Measurements from ENCODE around the gene BCL7C. TPM values are rescaled to one million over a fixed set of nuclear protein-coding genes. Genes with fewer than 3 reads are reported as not detected.

The BCL7C gene
- total and polyA plus RNA-seq, 8 donors, result 9.2 to 29.3 (median 11.2) TPM

GRCh38 chr16:30904114-30904780 lies 10.4 kb upstream of the BCL7C start:
- 90 to 91% methylated on average over 19 of the region's 19 CpGs for WGBS, 2 donors
- FAIRE-seq (no peak), DNase-seq (peak in 1 of 6 donors; percentile 60), ATAC-seq (no peak)
- no peaks in the 10 kb centered on the region for H3K36me3 ChIP-seq
- no peak for TF ChIP-seq CTCF (IDR thresholded peaks at IDR 0.05)
- intact Hi-C loops (cut with DNase I), result loop anchor here in 1 of 3 donors (10.0 kb wide), 1 partner anchor 69 kb away; no protein-coding TSS in a partner anchor
- H3K4me1 ChIP-seq, result no peaks in the 10 kb centered on the region
- H3K9me3 ChIP-seq, result no peaks in the 10 kb centered on the region
- no peak overlapping the region for H3K4me3 ChIP-seq
- H3K27me3 ChIP-seq, result no peaks in the 10 kb centered on the region
- H3K27ac ChIP-seq, result peak overlapping the region in 2 of 4 donors; percentile 31 to 57

GRCh38 chr16:30903596-30903995 lies 9.7 kb upstream of the BCL7C start:
- DNase-seq (no peak), FAIRE-seq (no peak), ATAC-seq (peak in 2 of 4 donors; percentile 24 to 45)
- intact Hi-C loops (cut with DNase I), result loop anchor here in 1 of 3 donors (10.0 kb wide), 1 partner anchor 69 kb away; no protein-coding TSS in a partner anchor
- Histone ChIP-seq H3K4me1 (no peaks in the 10 kb centered on the region), H3K27me3 (no peaks in the 10 kb centered on the region), H3K9me3 (no peaks in the 10 kb centered on the region), H3K36me3 (no peaks in the 10 kb centered on the region), H3K27ac (peak overlapping the region in 2 of 4 donors; percentile 31 to 57), H3K4me3 (no peak overlapping the region)
- WGBS, 2 donors, result 74 to 89% methylated on average over 4 of the region's 4 CpGs
- TF ChIP-seq CTCF (IDR thresholded peaks at IDR 0.05), result no peak

GRCh38 chr16:30903002-30903401 lies 9.1 kb upstream of the BCL7C start:
- peak in 1 of 4 donors; percentile 3 for ATAC-seq
- Histone ChIP-seq H3K27ac (peak overlapping the region in 3 of 4 donors; percentile 85 to 90 (median 90)), H3K36me3 (no peaks in the 10 kb centered on the region), H3K27me3 (no peaks in the 10 kb centered on the region), H3K4me3 (peak overlapping the region in 1 of 4 donors; percentile 57), H3K4me1 (no peaks in the 10 kb centered on the region), H3K9me3 (no peaks in the 10 kb centered on the region)
- WGBS, 2 donors, result 61 to 75% methylated on average over 4 of the region's 4 CpGs
- FAIRE-seq, result no peak
- TF ChIP-seq CTCF (IDR thresholded peaks at IDR 0.05), result no peak
- DNase-seq, result no peak
- intact Hi-C loops (cut with DNase I), result loop anchor here in 1 of 3 donors (10.0 kb wide), 1 partner anchor 68 kb away; no protein-coding TSS in a partner anchor

- no peaks in the 10 kb centered on the region for H3K9me3 ChIP-seq
- FAIRE-seq, result no peak
- peak; percentile 88 to 96 (median 92) for ATAC-seq
- H3K36me3 ChIP-seq, result no peaks in the 10 kb centered on the region
- H3K4me3 ChIP-seq, result peak overlapping the region; percentile 26 to 57 (median 50)
- WGBS, 2 donors, result 9 to 12% methylated on average over 65 to 99 of the region's 99 CpGs
- TF ChIP-seq CTCF (IDR thresholded peaks at IDR 0.05), result peak in 1 of 4 donors; percentile 7
- H3K27me3 ChIP-seq, result no peaks in the 10 kb centered on the region
- H3K4me1 ChIP-seq, result no peaks in the 10 kb centered on the region
- H3K27ac ChIP-seq, result peak overlapping the region; percentile 68 to 90 (median 88)
- peak; percentile 61 to 92 (median 82) for DNase-seq
- intact Hi-C loops (cut with DNase I), result loop anchor here in 1 of 3 donors (10.0 kb wide), 1 partner anchor 68 kb away; no protein-coding TSS in a partner anchor
Measured at GRCh38 chr16:30902029-30902972, 8.4 kb upstream of the BCL7C start.

All from pancreas (tissue), 10 donors.